Esophagus squamous epithelium (tissue), 4 donors: ENCODE data around the gene CPT1A.

Source experiments
- POLR2A ChIP-seq, 4 donors: fragments of 450-650 bp; IDR thresholded peaks; one replicate each; pipeline ENCODE4 v1.6.1; 2017; ENCODE audit warnings: antibody characterized with exemption in 4 of 4, mild to moderate bottlenecking in 4 of 4, moderate library complexity in 3 of 4
- TF ChIP-seq, protein P1 (sequence below), 6 experiments: fragments of 450-650 bp in 4 of 6; fragments of 200-600 bp in 2 of 6; sonication (generic) in 2 of 6; IDR thresholded peaks; one replicate each; pipeline ENCODE4 v1.5.1; 2016 to 2019; ENCODE audit warnings: antibody characterized with exemption in 6 of 6, mild to moderate bottlenecking in 4 of 6, moderate library complexity in 4 of 6

DNA sequence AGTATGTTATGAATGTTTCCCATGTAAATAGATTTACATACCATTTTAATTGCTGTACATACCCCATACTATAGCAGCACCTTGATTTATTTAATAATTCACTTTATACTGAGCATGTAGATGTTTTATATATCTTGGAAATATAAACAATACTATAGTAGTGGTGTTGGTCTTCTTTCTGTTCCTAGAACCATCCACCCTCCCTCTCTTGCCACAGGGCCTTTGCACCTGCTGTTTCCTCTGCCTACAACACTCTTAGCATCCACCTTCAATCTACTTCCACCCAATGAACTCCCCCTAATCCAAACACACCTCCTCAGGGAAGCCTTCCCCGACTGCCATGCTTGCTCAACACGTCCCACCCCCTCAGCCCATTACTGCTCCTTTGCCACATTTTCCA is 120.6 kb downstream of the CPT1A start:
- TF ChIP-seq, protein P1, sequence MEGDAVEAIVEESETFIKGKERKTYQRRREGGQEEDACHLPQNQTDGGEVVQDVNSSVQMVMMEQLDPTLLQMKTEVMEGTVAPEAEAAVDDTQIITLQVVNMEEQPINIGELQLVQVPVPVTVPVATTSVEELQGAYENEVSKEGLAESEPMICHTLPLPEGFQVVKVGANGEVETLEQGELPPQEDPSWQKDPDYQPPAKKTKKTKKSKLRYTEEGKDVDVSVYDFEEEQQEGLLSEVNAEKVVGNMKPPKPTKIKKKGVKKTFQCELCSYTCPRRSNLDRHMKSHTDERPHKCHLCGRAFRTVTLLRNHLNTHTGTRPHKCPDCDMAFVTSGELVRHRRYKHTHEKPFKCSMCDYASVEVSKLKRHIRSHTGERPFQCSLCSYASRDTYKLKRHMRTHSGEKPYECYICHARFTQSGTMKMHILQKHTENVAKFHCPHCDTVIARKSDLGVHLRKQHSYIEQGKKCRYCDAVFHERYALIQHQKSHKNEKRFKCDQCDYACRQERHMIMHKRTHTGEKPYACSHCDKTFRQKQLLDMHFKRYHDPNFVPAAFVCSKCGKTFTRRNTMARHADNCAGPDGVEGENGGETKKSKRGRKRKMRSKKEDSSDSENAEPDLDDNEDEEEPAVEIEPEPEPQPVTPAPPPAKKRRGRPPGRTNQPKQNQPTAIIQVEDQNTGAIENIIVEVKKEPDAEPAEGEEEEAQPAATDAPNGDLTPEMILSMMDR (IDR thresholded peaks at IDR 0.05) = no peak
- no peak for TF ChIP-seq POLR2A (IDR thresholded peaks at IDR 0.05)
